ENCODE data around the gene SARNP. TPM values are rescaled to one million over a fixed set of nuclear protein-coding genes. Genes with fewer than 3 reads are reported as not detected.
"Not testable (repeated sequence)": the region's sequence is repeated elsewhere in the genome, so short reads cannot be mapped to it uniquely, and the experiment has no call there.

SARNP gene
- polyA plus RNA-seq, 2 donors, result 56.2 to 78.7 TPM

DNA sequence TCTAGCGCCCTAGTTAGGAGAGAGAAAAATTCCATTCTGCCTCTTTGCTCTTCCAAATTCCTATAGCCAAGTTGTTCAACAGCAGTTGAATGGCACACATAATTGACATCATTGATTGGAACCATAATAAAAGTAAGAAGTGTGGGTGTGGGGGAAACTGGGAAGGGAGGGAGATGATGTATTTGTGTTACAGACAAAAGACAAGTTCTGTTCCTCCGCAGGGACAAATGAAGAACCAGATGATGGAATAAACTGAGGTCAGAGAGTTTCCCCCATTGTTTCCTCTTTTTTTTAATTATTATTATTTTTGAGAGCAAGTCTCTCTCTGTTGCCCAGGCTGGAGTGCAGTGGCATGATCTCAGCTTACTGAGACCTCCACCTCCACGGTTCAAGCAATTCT is 39.7 kb downstream of the SARNP start:
- WGBS, 2 donors, result 89 to 94% methylated on average over 3 of the region's 3 CpGs
- no peak overlapping the region for H3K27ac ChIP-seq (ENCODE audit: low read depth in 2 of 2, low read length in 1 of 2)
- no peaks in the 10 kb centered on the region for H3K36me3 ChIP-seq (ENCODE audit: control insufficient read depth in 2 of 2, insufficient read depth in 2 of 2, low read length in 1 of 2)
- H3K27me3 ChIP-seq (ENCODE audit: control insufficient read depth in 1 of 2, insufficient read depth in 2 of 2, low read length in 2 of 2), result no peaks in the 10 kb centered on the region
- no peaks in the 10 kb centered on the region for H3K4me1 ChIP-seq (ENCODE audit: control insufficient read depth in 2 of 2, insufficient read depth in 2 of 2, low read length in 1 of 2)
- H3K4me3 ChIP-seq (ENCODE audit: low read depth in 1 of 2, low read length in 2 of 2), result no peak overlapping the region
- H3K9me3 ChIP-seq (ENCODE audit: control insufficient read depth in 2 of 2, insufficient read depth in 1 of 2, low read depth in 1 of 2, low read length in 1 of 2), result no peaks in the 10 kb centered on the region

DNA sequence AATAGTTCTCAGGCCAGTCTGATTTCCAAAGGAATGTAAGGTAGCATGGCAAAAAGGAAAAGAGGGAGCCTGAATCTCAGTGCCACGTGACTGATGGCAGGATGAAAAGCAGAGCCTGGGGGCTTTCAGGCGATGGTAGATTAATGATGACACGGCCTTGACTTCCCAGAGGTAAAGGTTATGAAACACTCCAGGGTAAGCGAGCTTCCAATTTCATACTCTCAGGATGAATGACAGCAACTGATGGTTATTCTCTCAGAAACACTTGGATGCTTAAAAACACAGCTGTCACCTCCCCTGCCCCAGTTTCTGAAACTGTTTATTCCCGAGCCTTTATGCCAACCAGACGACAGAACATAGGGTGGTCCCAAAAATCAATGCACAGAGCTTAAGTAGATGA is 45.8 kb downstream of the SARNP start:
- H3K4me1 ChIP-seq (ENCODE audit: control insufficient read depth in 2 of 2, insufficient read depth in 2 of 2, low read length in 1 of 2), result no peaks in the 10 kb centered on the region
- 59 to 71% methylated on average over 6 of the region's 6 CpGs for WGBS, 2 donors
- H3K36me3 ChIP-seq (ENCODE audit: control insufficient read depth in 2 of 2, insufficient read depth in 2 of 2, low read length in 1 of 2), result peaks cover 2 to 3% of the 10 kb centered on the region in 2 donors
- no peaks in the 10 kb centered on the region for H3K9me3 ChIP-seq (ENCODE audit: control insufficient read depth in 2 of 2, insufficient read depth in 1 of 2, low read depth in 1 of 2, low read length in 1 of 2)
- H3K4me3 ChIP-seq (ENCODE audit: low read depth in 1 of 2, low read length in 2 of 2), result no peak overlapping the region
- H3K27ac ChIP-seq (ENCODE audit: low read depth in 2 of 2, low read length in 1 of 2), result no peak overlapping the region
- no peaks in the 10 kb centered on the region for H3K27me3 ChIP-seq (ENCODE audit: control insufficient read depth in 1 of 2, insufficient read depth in 2 of 2, low read length in 2 of 2)

DNA sequence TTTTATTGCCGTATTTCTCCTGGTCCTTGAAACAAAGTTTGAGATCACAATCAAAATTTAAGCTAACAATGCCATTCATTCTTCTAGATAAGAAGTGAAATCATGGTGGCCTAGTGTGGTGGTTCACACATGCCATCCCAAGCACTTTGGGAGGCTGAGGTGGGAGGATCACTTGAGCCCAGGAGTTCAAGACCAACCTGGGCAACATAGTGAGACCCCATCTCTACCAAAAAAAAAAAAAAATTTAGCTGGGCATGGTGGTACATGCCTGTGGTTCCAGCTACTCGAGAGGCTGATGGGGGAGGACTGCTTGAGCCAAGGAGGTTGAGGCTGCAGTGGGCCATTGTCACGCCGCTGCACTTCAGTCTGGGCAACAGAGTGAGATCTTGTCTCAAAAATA is 50.4 kb downstream of the SARNP start:
- WGBS, 2 donors, result 97% methylated on average over 4 of the region's 4 CpGs
- Histone ChIP-seq H3K27ac (ENCODE audit: low read depth in 2 of 2, low read length in 1 of 2) (no peak overlapping the region), H3K27me3 (ENCODE audit: control insufficient read depth in 1 of 2, insufficient read depth in 2 of 2, low read length in 2 of 2) (no peaks in the 10 kb centered on the region), H3K4me1 (ENCODE audit: control insufficient read depth in 2 of 2, insufficient read depth in 2 of 2, low read length in 1 of 2) (no peaks in the 10 kb centered on the region), H3K36me3 (ENCODE audit: control insufficient read depth in 2 of 2, insufficient read depth in 2 of 2, low read length in 1 of 2) (peaks cover 2 to 3% of the 10 kb centered on the region in 2 donors), H3K9me3 (ENCODE audit: control insufficient read depth in 2 of 2, insufficient read depth in 1 of 2, low read depth in 1 of 2, low read length in 1 of 2) (no peaks in the 10 kb centered on the region), H3K4me3 (ENCODE audit: low read depth in 1 of 2, low read length in 2 of 2) (no peak overlapping the region)

DNA sequence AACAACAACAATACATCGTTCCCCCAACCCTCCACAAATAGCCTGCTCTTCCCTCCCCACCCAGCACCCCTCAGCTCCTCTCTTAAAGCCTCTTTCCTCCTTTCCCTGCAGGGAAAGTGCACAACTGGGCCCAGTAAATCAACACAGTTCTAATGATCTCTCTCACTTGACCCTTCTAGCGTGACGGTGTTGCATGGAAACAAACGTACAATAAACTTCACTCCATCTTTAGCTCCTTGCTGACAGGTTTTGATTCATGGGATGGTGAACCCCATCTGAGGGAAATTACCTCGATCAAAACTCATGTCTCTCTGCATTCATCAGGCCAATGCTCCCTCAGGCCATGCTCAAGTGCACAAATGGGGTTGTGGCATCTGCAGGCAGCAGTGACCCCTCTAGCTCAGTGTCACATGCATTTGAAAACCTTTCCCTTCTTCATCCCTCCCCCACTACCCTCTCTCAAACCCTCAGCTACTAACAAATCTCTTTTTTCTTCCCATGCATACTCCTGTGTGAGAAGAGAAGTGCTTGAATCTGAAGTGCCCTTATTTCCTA is 51.7 kb downstream of the SARNP start:
- no peaks in the 10 kb centered on the region for H3K9me3 ChIP-seq (ENCODE audit: control insufficient read depth in 2 of 2, insufficient read depth in 1 of 2, low read depth in 1 of 2, low read length in 1 of 2)
- no peaks in the 10 kb centered on the region for H3K4me1 ChIP-seq (ENCODE audit: control insufficient read depth in 2 of 2, insufficient read depth in 2 of 2, low read length in 1 of 2)
- H3K36me3 ChIP-seq (ENCODE audit: control insufficient read depth in 2 of 2, insufficient read depth in 2 of 2, low read length in 1 of 2), result peaks cover 0 to 3% of the 10 kb centered on the region in 2 donors
- no peak overlapping the region for H3K27ac ChIP-seq (ENCODE audit: low read depth in 2 of 2, low read length in 1 of 2)
- H3K27me3 ChIP-seq (ENCODE audit: control insufficient read depth in 1 of 2, insufficient read depth in 2 of 2, low read length in 2 of 2), result no peaks in the 10 kb centered on the region
- no peak overlapping the region for H3K4me3 ChIP-seq (ENCODE audit: low read depth in 1 of 2, low read length in 2 of 2)
- WGBS, 2 donors, result 78 to 88% methylated on average over 5 of the region's 5 CpGs

DNA sequence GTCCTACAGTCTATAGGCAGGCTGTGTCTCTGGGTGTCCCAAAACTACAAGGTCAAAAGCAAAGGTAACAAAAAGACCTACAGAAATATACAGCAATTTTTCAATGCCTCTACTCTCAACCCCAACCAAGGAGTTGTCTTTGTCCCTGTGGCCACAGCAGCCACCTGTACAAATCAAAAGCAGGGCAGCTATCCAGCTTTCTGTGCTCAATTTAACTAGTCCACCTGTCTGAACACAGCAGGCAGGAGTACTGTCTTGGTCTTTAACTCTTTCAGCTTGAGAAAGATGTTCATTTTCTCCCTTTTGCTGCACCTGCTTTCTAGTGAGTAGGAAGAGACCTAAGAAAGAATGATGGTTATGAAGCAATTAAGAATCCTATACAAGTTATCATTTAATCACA is 54.9 kb downstream of the SARNP start:
- Histone ChIP-seq H3K27ac (ENCODE audit: low read depth in 2 of 2, low read length in 1 of 2) (no peak overlapping the region), H3K36me3 (ENCODE audit: control insufficient read depth in 2 of 2, insufficient read depth in 2 of 2, low read length in 1 of 2) (peaks cover 2 to 3% of the 10 kb centered on the region in 2 donors), H3K9me3 (ENCODE audit: control insufficient read depth in 2 of 2, insufficient read depth in 1 of 2, low read depth in 1 of 2, low read length in 1 of 2) (no peaks in the 10 kb centered on the region), H3K4me1 (ENCODE audit: control insufficient read depth in 2 of 2, insufficient read depth in 2 of 2, low read length in 1 of 2) (no peaks in the 10 kb centered on the region), H3K27me3 (ENCODE audit: control insufficient read depth in 1 of 2, insufficient read depth in 2 of 2, low read length in 2 of 2) (no peaks in the 10 kb centered on the region), H3K4me3 (ENCODE audit: low read depth in 1 of 2, low read length in 2 of 2) (no peak overlapping the region)

DNA sequence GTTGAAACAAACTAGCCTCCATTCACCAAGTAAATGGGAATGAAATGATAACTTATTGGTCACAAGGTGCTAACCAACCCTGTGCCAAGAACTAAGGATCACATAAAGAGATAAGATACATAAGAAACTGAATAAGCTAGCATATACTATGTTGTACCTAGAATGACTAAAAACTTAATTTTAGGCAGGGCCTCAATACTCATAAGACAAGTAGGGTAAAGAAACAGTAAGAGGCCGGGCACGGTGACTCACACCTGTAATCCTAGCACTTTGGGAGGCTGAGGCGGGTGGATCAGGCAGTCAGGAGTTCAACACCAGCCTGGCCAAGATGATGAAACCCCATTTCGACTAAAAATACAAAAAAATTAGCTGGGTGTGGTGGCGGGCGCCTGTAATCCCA is 56.9 kb downstream of the SARNP start:
- Histone ChIP-seq H3K9me3 (ENCODE audit: control insufficient read depth in 2 of 2, insufficient read depth in 1 of 2, low read depth in 1 of 2, low read length in 1 of 2) (no peaks in the 10 kb centered on the region), H3K4me1 (ENCODE audit: control insufficient read depth in 2 of 2, insufficient read depth in 2 of 2, low read length in 1 of 2) (no peaks in the 10 kb centered on the region), H3K27me3 (ENCODE audit: control insufficient read depth in 1 of 2, insufficient read depth in 2 of 2, low read length in 2 of 2) (no peaks in the 10 kb centered on the region), H3K27ac (ENCODE audit: low read depth in 2 of 2, low read length in 1 of 2) (no peak overlapping the region), H3K4me3 (ENCODE audit: low read depth in 1 of 2, low read length in 2 of 2) (no peak overlapping the region), H3K36me3 (ENCODE audit: control insufficient read depth in 2 of 2, insufficient read depth in 2 of 2, low read length in 1 of 2) (peaks cover 4 to 7% of the 10 kb centered on the region in 2 donors)
- 81 to 85% methylated on average over 6 of the region's 6 CpGs for WGBS, 2 donors

DNA sequence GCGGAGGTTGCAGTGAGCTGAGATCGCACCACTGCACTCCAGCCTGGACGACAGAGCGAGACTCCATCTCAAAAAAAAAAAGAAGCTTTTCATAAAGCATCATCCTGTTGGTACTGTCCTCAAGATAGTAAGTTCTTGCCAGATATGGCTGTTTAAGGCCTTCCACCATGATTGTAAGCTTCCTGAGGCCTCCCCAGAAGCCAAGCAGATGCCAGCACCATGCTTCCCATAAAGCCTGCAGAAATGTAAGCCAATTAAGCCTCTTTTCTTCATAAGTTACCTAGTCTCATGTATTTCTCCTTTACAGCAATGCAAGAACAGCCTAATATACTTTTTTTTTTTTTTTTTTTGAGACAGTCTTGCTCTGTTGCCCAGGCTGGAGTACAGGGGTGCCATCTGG is 58.9 kb downstream of the SARNP start:
- H3K4me3 ChIP-seq (ENCODE audit: low read depth in 1 of 2, low read length in 2 of 2); H3K4me1 ChIP-seq (ENCODE audit: control insufficient read depth in 2 of 2, insufficient read depth in 2 of 2, low read length in 1 of 2); H3K36me3 ChIP-seq (ENCODE audit: control insufficient read depth in 2 of 2, insufficient read depth in 2 of 2, low read length in 1 of 2); H3K27me3 ChIP-seq (ENCODE audit: control insufficient read depth in 1 of 2, insufficient read depth in 2 of 2, low read length in 2 of 2); H3K9me3 ChIP-seq (ENCODE audit: control insufficient read depth in 2 of 2, insufficient read depth in 1 of 2, low read depth in 1 of 2, low read length in 1 of 2); H3K27ac ChIP-seq (ENCODE audit: low read depth in 2 of 2, low read length in 1 of 2): not testable (repeated sequence)
- WGBS, 2 donors, result 98 to 99% methylated on average over 4 of the region's 4 CpGs

DNA sequence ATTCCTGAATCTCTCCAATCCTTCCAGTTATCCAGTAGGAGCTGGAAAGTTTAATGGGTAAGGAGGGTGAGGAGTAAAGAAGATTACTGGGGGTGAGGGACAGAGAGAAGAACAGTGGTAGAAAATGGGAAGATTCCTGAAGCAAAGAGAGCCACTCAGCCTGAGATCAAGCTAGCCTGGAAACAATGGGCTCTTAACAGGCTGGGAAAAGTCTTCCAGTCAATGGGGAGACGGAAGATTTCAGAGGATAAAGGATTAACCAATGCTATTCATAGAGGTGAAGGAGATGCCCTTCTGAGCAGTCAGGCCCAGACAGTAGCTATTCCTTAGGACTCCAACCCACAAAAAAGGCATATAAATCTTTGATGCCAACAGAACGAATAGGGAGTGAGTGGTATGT is 59.8 kb downstream of the SARNP start:
- no peaks in the 10 kb centered on the region for H3K4me1 ChIP-seq (ENCODE audit: control insufficient read depth in 2 of 2, insufficient read depth in 2 of 2, low read length in 1 of 2)
- H3K4me3 ChIP-seq (ENCODE audit: low read depth in 1 of 2, low read length in 2 of 2), result no peak overlapping the region
- H3K27me3 ChIP-seq (ENCODE audit: control insufficient read depth in 1 of 2, insufficient read depth in 2 of 2, low read length in 2 of 2), result no peaks in the 10 kb centered on the region
- 71% methylated on average over 2 of the region's 2 CpGs for WGBS, 2 donors
- H3K27ac ChIP-seq (ENCODE audit: low read depth in 2 of 2, low read length in 1 of 2), result no peak overlapping the region
- H3K36me3 ChIP-seq (ENCODE audit: control insufficient read depth in 2 of 2, insufficient read depth in 2 of 2, low read length in 1 of 2), result peaks cover 4 to 7% of the 10 kb centered on the region in 2 donors
- H3K9me3 ChIP-seq (ENCODE audit: control insufficient read depth in 2 of 2, insufficient read depth in 1 of 2, low read depth in 1 of 2, low read length in 1 of 2), result no peaks in the 10 kb centered on the region

DNA sequence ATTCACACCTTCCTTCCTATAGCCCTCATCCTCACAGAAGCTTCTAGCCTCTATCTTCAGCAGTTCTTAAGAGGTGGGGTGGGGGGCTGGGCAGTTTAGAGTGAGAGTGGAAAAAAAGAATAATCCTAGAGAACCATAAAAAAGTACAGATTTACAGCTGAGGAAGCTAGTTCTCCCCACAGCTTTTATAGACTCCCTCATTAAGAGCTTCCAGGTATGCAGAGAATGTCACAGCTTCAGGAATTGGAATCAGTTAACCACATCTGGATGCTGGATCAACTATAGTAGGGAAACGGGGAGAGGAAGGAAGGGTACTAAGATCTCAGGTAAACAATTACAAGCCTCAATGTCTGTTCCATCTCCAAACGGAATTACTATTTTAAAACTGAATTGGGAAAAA is 62.3 kb downstream of the SARNP start:
- WGBS, 2 donors, result 65 to 66% methylated on average over 2 of the region's 2 CpGs
- no peak overlapping the region for H3K4me3 ChIP-seq (ENCODE audit: low read depth in 1 of 2, low read length in 2 of 2)
- no peaks in the 10 kb centered on the region for H3K9me3 ChIP-seq (ENCODE audit: control insufficient read depth in 2 of 2, insufficient read depth in 1 of 2, low read depth in 1 of 2, low read length in 1 of 2)
- H3K4me1 ChIP-seq (ENCODE audit: control insufficient read depth in 2 of 2, insufficient read depth in 2 of 2, low read length in 1 of 2), result no peaks in the 10 kb centered on the region
- H3K36me3 ChIP-seq (ENCODE audit: control insufficient read depth in 2 of 2, insufficient read depth in 2 of 2, low read length in 1 of 2), result peaks cover 12 to 17% of the 10 kb centered on the region in 2 donors
- no peaks in the 10 kb centered on the region for H3K27me3 ChIP-seq (ENCODE audit: control insufficient read depth in 1 of 2, insufficient read depth in 2 of 2, low read length in 2 of 2)
- H3K27ac ChIP-seq (ENCODE audit: low read depth in 2 of 2, low read length in 1 of 2), result no peak overlapping the region

DNA sequence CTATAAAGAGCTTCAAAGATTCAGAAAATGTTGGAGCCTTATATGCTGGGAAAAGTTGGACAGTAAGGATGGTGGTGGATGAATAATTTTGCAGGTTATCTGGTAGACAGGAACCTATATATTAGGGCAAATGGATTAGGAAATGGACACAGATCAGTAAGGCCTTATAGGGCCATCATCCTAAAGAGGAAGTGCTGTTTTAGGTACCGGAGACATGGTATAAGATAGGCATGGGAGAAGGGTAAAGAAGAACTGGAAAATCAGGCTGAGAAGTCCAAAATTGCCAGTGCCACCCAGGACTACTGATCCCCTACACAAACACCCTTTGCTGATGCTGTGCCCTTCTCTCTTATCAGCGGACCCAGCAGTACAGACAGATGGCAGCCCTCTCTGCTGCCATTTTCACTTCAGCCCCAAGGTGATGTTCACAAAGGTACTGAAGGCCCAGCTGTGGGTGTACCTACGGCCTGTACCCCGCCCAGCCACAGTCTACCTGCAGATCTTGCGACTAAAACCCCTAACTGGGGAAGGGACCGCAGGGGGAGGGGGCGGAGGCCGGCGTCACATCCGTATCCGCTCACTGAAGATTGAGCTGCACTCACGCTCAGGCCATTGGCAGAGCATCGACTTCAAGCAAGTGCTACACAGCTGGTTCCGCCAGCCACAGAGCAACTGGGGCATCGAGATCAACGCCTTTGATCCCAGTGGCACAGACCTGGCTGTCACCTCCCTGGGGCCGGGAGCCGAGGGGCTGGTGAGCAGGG is 69.1 kb downstream of the SARNP start:
- Histone ChIP-seq H3K4me1 (ENCODE audit: control insufficient read depth in 2 of 2, insufficient read depth in 2 of 2, low read length in 1 of 2) (peaks cover 2 to 10% of the 10 kb centered on the region in 2 donors), H3K27me3 (ENCODE audit: control insufficient read depth in 1 of 2, insufficient read depth in 2 of 2, low read length in 2 of 2) (no peaks in the 10 kb centered on the region), H3K4me3 (ENCODE audit: low read depth in 1 of 2, low read length in 2 of 2) (no peak overlapping the region), H3K36me3 (ENCODE audit: control insufficient read depth in 2 of 2, insufficient read depth in 2 of 2, low read length in 1 of 2) (peaks cover 6 to 12% of the 10 kb centered on the region in 2 donors), H3K9me3 (ENCODE audit: control insufficient read depth in 2 of 2, insufficient read depth in 1 of 2, low read depth in 1 of 2, low read length in 1 of 2) (no peaks in the 10 kb centered on the region), H3K27ac (ENCODE audit: low read depth in 2 of 2, low read length in 1 of 2) (no peak overlapping the region)
- 88 to 91% methylated on average over 17 to 18 of the region's 18 CpGs for WGBS, 2 donors
